22Rv1 (cell line): ENCODE data around the gene PFN3.

Experiments used
- CTCF ChIP-seq: fragments of 450-650 bp; IDR thresholded peaks from 2 replicates; pipeline ENCODE4 v1.5.1; 2017; ENCODE audit warnings: mild to moderate bottlenecking
- ZFX ChIP-seq: fragments of 450-650 bp; IDR thresholded peaks from 2 replicates; pipeline ENCODE4 v1.6.1; 2017; ENCODE audit warnings: antibody characterized with exemption, borderline replicate concordance

- peak; percentile 83 for TF ChIP-seq CTCF
- no peak for TF ChIP-seq ZFX
Observed at GRCh38 chr5:177370488-177371119, 29.9 kb downstream of the PFN3 start.
